GM19372 (cell line): ENCODE data around the gene FAM184A.

Source experiments
- ATAC-seq: cut with Tn5 transposase; IDR thresholded peaks from one replicate; pipeline ENCODE4 v1.9.1; 2021; ENCODE audit warnings: mild to moderate bottlenecking, low read depth, moderate library complexity; ENCODE audit not compliant: unreplicated experiment

FAM184A gene

GRCh38 chr6:118918329-118918725 lies 160.1 kb downstream of the FAM184A start:
- no peak for ATAC-seq

- no peak for ATAC-seq
Observed at GRCh38 chr6:118917546-118918328, 160.7 kb downstream of the FAM184A start.

GRCh38 chr6:118914598-118914997 lies 163.9 kb downstream of the FAM184A start:
- no peak for ATAC-seq

GRCh38 chr6:118913161-118913560 lies 165.3 kb downstream of the FAM184A start:
- no peak for ATAC-seq

- no peak for ATAC-seq
Observed at GRCh38 chr6:118912646-118913045, 165.8 kb downstream of the FAM184A start.
